HG03175 (cell line): Measurements from ENCODE around the gene RPS17.

Experiments used
- ATAC-seq: cut with Tn5 transposase; IDR thresholded peaks from one replicate; pipeline ENCODE4 v1.9.1; 2021; ENCODE audit warnings: mild to moderate bottlenecking, moderate library complexity; ENCODE audit not compliant: unreplicated experiment

The RPS17 gene

GRCh38 chr15:82540055-82540983 lies at the start of gene RPS17:
Gene RPS17 (minus strand): TSS chr15:82540457. CDS start chr15:82540428, 29 bp downstream.
- peak; percentile 94 for ATAC-seq

- ATAC-seq = no peak
Measured at GRCh38 chr15:82587805-82588204, 47.5 kb upstream of the RPS17 start.

GRCh38 chr15:82585072-82585471 lies 44.8 kb upstream of the RPS17 start:
- no peak for ATAC-seq

- ATAC-seq = no peak
Measured at GRCh38 chr15:82580713-82581112, 40.5 kb upstream of the RPS17 start.

GRCh38 chr15:82575335-82575734 lies 35.1 kb upstream of the RPS17 start:
- ATAC-seq = no peak

- no peak for ATAC-seq
Measured at GRCh38 chr15:82572986-82573385, 32.7 kb upstream of the RPS17 start.

GRCh38 chr15:82572311-82572710 lies 32.1 kb upstream of the RPS17 start:
- no peak for ATAC-seq

GRCh38 chr15:82571722-82572222 lies 31.5 kb upstream of the RPS17 start:
- ATAC-seq = no peak

- no peak for ATAC-seq
Measured at GRCh38 chr15:82570721-82571508, 30.7 kb upstream of the RPS17 start.

- ATAC-seq = no peak
Measured at GRCh38 chr15:82569834-82570233, 29.6 kb upstream of the RPS17 start.

- no peak for ATAC-seq
Measured at GRCh38 chr15:82568986-82569385, 28.7 kb upstream of the RPS17 start.

- no peak for ATAC-seq
Measured at GRCh38 chr15:82567661-82568060, 27.4 kb upstream of the RPS17 start.

- no peak for ATAC-seq
Measured at GRCh38 chr15:82566690-82567089, 26.4 kb upstream of the RPS17 start.

- no peak for ATAC-seq
Measured at GRCh38 chr15:82558502-82558901, 18.2 kb upstream of the RPS17 start.

- ATAC-seq = no peak
Measured at GRCh38 chr15:82556315-82557035, 16.2 kb upstream of the RPS17 start.

- no peak for ATAC-seq
Measured at GRCh38 chr15:82554849-82555248, 14.6 kb upstream of the RPS17 start.

GRCh38 chr15:82554351-82554750 lies 14.1 kb upstream of the RPS17 start:
- ATAC-seq = no peak

- ATAC-seq = no peak
Measured at GRCh38 chr15:82553846-82554245, 13.6 kb upstream of the RPS17 start.

- ATAC-seq = no peak
Measured at GRCh38 chr15:82552861-82553260, 12.6 kb upstream of the RPS17 start.

- ATAC-seq = no peak
Measured at GRCh38 chr15:82551646-82552247, 11.5 kb upstream of the RPS17 start.
